PC-9 (cell line): Measurements from ENCODE around the gene TSHZ2. TPM values are rescaled to one million over a fixed set of nuclear protein-coding genes. Genes with fewer than 3 reads are reported as not detected.

Experiments
- BruUV-seq: library from RNA; stranded (reverse); fragments of 400-500 nt; replicated peaks from 2 replicates; lab custom pipeline; 2021; lab: Mats Ljungman, UMichigan
- CTCF ChIA-PET: fragments of 300-600 bp; sonication (Branson Sonifier 250); formaldehyde crosslinking; loops from one replicate; lab custom pipeline; 2022; ENCODE audit warnings: antibody characterized with exemption; lab: Charles Lee
- POLR2A ChIA-PET: fragments of 300-600 bp; sonication (Branson Sonifier 250); formaldehyde crosslinking; loops from one replicate; lab custom pipeline; 2022; ENCODE audit warnings: antibody characterized with exemption; ENCODE audit not compliant: unreplicated experiment; lab: Charles Lee
- DNase-seq, 2 experiments: peaks; one replicate each; pipeline versions ENCODE4 v3.0.0 to v3.0.0-alpha.2; 2015 to 2022; ENCODE audit warnings: mixed read lengths in 1 of 2
- H2AFZ ChIP-seq: fragments of 200-600 bp; sonication (generic); 2 replicates; pipeline ENCODE4 v1.8.1; 2017; ENCODE audit warnings: antibody characterized with exemption
- H3F3A ChIP-seq: fragments of 200-600 bp; sonication (generic); 2 replicates; pipeline ENCODE4 v1.8.1; 2017; ENCODE audit warnings: antibody characterized with exemption, mild to moderate bottlenecking, low read depth; ENCODE audit not compliant: insufficient read depth
- H3K27ac ChIP-seq: fragments of 200-600 bp; sonication (generic); 2 replicates; pipeline ENCODE4 v1.6.1; 2016; ENCODE audit warnings: mixed run types
- H3K27me3 ChIP-seq: fragments of 200-600 bp; sonication (generic); 2 replicates; pipeline ENCODE4 v1.6.1; 2016; ENCODE audit warnings: low read depth, mixed run types; ENCODE audit not compliant: insufficient read depth
- H3K36me3 ChIP-seq: fragments of 200-600 bp; sonication (generic); 2 replicates; pipeline ENCODE4 v1.6.1; 2016; ENCODE audit warnings: low read depth, mixed run types
- H3K4me1 ChIP-seq: fragments of 200-600 bp; sonication (generic); replicated peaks from 2 replicates; pipeline ENCODE4 v1.6.1; 2016; ENCODE audit warnings: mixed run types; ENCODE audit not compliant: insufficient read depth
- H3K4me2 ChIP-seq: fragments of 200-600 bp; sonication (generic); 2 replicates; pipeline ENCODE4 v1.6.1; 2017; ENCODE audit warnings: mixed run types
- H3K4me3 ChIP-seq: fragments of 200-600 bp; sonication (generic); 2 replicates; pipeline ENCODE4 v1.6.1; 2016; ENCODE audit warnings: mixed run types
- H3K79me2 ChIP-seq: fragments of 200-600 bp; sonication (generic); 2 replicates; pipeline ENCODE4 v1.6.1; 2017; ENCODE audit warnings: low read depth, mixed run types
- H3K9me2 ChIP-seq: fragments of 200-600 bp; sonication (generic); 2 replicates; pipeline ENCODE4 v1.8.1; 2017; ENCODE audit warnings: mild to moderate bottlenecking; ENCODE audit not compliant: insufficient read depth
- H3K9me3 ChIP-seq: fragments of 200-600 bp; sonication (generic); 2 replicates; pipeline ENCODE4 v1.8.1; 2016; ENCODE audit warnings: low read depth; ENCODE audit not compliant: insufficient read depth
- H4K20me1 ChIP-seq: fragments of 200-600 bp; sonication (generic); 2 replicates; pipeline ENCODE4 v1.8.1; 2017; ENCODE audit not compliant: insufficient read depth
- CTCF ChIP-seq: fragments of 200-600 bp; sonication (generic); conservative IDR thresholded peaks from 2 replicates; pipeline ENCODE4 v1.6.1; 2017; ENCODE audit warnings: mixed run types, antibody characterized with exemption, mild to moderate bottlenecking, moderate library complexity
- EZH2 ChIP-seq: fragments of 200-600 bp; sonication (generic); IDR thresholded peaks from 2 replicates; pipeline ENCODE4 v1.8.0; 2017; ENCODE audit warnings: antibody characterized with exemption, low read depth
- intact Hi-C: fragments of 100-400 bp; cut with micrococcal nuclease; formaldehyde crosslinking; loops from one replicate; pipeline ENCODE4 v1.10.0; 2022; ENCODE audit not compliant: unreplicated experiment
- total RNA-seq: library from RNA; stranded (reverse); gene quantifications from 2 replicates; pipeline ENCODE4 v1.2.3, GENCODE V29; 2021

The TSHZ2 gene
- total RNA-seq, 1 experiment from 2014 or later = not detected

GRCh38 chr20:53292347-53292746 is 320.2 kb downstream of the TSHZ2 start:
- Histone ChIP-seq H3K9me2 (no peaks in the 10 kb centered on the region), H3K4me1 (no peaks in the 10 kb centered on the region), H2AFZ (no peak overlapping the region), H3K27ac (no peak overlapping the region), H3K36me3 (no peaks in the 10 kb centered on the region), H3K27me3 (peaks cover 42% of the 10 kb centered on the region), H3K4me3 (no peak overlapping the region), H4K20me1 (no peaks in the 10 kb centered on the region), H3K4me2 (no peak overlapping the region), H3F3A (no peaks in the 10 kb centered on the region), H3K9me3 (no peaks in the 10 kb centered on the region), H3K79me2 (no peaks in the 10 kb centered on the region)
- ChIA-PET CTCF (no interaction called here), POLR2A (no interaction called here)
- no peak for DNase-seq
- BruUV-seq = no TSS peak
- intact Hi-C loops = no loop called here
- TF ChIP-seq CTCF = no peak
- no peak for TF ChIP-seq EZH2

DNA sequence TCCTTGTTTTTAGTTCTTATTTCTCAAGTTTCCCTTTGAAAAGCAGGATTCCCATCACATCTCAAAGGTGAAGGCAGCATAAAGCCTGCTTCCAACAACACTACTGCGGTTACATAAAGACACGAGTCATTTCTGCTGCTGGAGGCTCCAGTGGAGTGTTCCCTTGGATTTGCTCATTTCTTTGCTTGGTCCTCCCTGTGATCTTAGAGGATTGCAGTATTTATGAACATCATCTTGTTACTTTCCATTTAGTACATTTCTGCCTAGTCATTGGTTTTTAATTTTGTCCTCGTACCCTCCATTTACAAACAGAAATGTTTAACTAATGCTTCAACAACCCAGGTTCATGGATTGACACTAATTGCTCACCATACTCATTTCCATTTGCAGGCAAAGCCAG is 322.6 kb downstream of the TSHZ2 start:
- peaks cover 65% of the 10 kb centered on the region for H3K27me3 ChIP-seq
- intact Hi-C loops = no loop called here
- no peak for DNase-seq
- ChIA-PET CTCF (no interaction called here), POLR2A (no interaction called here)
- H3K36me3 ChIP-seq = no peaks in the 10 kb centered on the region
- H3K4me1 ChIP-seq = no peaks in the 10 kb centered on the region
- H3F3A ChIP-seq = no peaks in the 10 kb centered on the region
- H3K4me2 ChIP-seq = no peak overlapping the region
- H3K4me3 ChIP-seq = no peak overlapping the region
- TF ChIP-seq EZH2 (no peak), CTCF (no peak)
- no peaks in the 10 kb centered on the region for H3K79me2 ChIP-seq
- BruUV-seq = no TSS peak
- H3K9me2 ChIP-seq = no peaks in the 10 kb centered on the region
- H4K20me1 ChIP-seq = no peaks in the 10 kb centered on the region
- H3K9me3 ChIP-seq = no peaks in the 10 kb centered on the region
- H2AFZ ChIP-seq = no peak overlapping the region
- H3K27ac ChIP-seq = no peak overlapping the region

GRCh38 chr20:53296025-53296424 is 323.9 kb downstream of the TSHZ2 start:
- H3K27me3 ChIP-seq = peaks cover 77% of the 10 kb centered on the region
- no peak overlapping the region for H3K4me3 ChIP-seq
- H3K4me2 ChIP-seq = no peak overlapping the region
- TF ChIP-seq CTCF (no peak), EZH2 (no peak)
- H2AFZ ChIP-seq = no peak overlapping the region
- no peak for DNase-seq
- CTCF ChIA-PET = no interaction called here
- no TSS peak for BruUV-seq
- no peak overlapping the region for H3K27ac ChIP-seq
- no peaks in the 10 kb centered on the region for H3K36me3 ChIP-seq
- intact Hi-C loops = no loop called here
- no peaks in the 10 kb centered on the region for H3K4me1 ChIP-seq
- no peaks in the 10 kb centered on the region for H3K79me2 ChIP-seq
- POLR2A ChIA-PET = no interaction called here
- no peaks in the 10 kb centered on the region for H3K9me2 ChIP-seq
- no peaks in the 10 kb centered on the region for H3K9me3 ChIP-seq
- H3F3A ChIP-seq = no peaks in the 10 kb centered on the region
- no peaks in the 10 kb centered on the region for H4K20me1 ChIP-seq
